Mononuclear cell (primary cell): Measurements from ENCODE around the gene OR2A14. TPM values are rescaled to one million over a fixed set of nuclear protein-coding genes. Genes with fewer than 3 reads are reported as not detected.

ENCODE experiments used
- total RNA-seq: library from RNA; depleted of rRNA; stranded (reverse); fragments of >200 nt; gene quantifications from one replicate; pipeline ENCODE4 v1.2.3, GENCODE V29; 2012

Gene OR2A14
- total RNA-seq, 1 donor = not detected

Other genes starting within 250 kb of the OR2A14 start
- gene TCAF1, start 221.0 kb upstream of the OR2A14 start, total RNA-seq = 6.0 TPM
- not detected for gene OR2F2, start 187.9 kb upstream of the OR2A14 start, total RNA-seq
- gene OR2F1, start 168.3 kb upstream of the OR2A14 start, total RNA-seq = under 0.01 TPM
- under 0.01 TPM for gene OR6B1, start 122.9 kb upstream of the OR2A14 start, total RNA-seq
- gene OR2A5, start 74.2 kb upstream of the OR2A14 start, total RNA-seq = under 0.01 TPM
- gene OR2A25, start 53.4 kb upstream of the OR2A14 start, total RNA-seq = not detected
- gene OR2A12, start 36.9 kb upstream of the OR2A14 start, total RNA-seq = not detected
- not detected for gene OR2A2, start 13.6 kb upstream of the OR2A14 start, total RNA-seq
- 2.0 TPM for gene CTAGE4, start 60.3 kb downstream of the OR2A14 start, total RNA-seq
- gene ARHGEF35, start 72.7 kb downstream of the OR2A14 start, total RNA-seq = 1.2 TPM
- 0.10 TPM for gene OR2A42, start 116.4 kb downstream of the OR2A14 start, total RNA-seq
- 3.6 TPM for gene OR2A7, start 141.6 kb downstream of the OR2A14 start, total RNA-seq
- 0.73 TPM for gene CTAGE8, start 146.1 kb downstream of the OR2A14 start, total RNA-seq
- not detected for gene OR2A1, start 189.2 kb downstream of the OR2A14 start, total RNA-seq
- gene ARHGEF5, start 232.2 kb downstream of the OR2A14 start, total RNA-seq = 5.1 TPM